GM19372 (cell line): Measurements from ENCODE around the gene NELL2.
"Not testable (repeated sequence)": the region's sequence is repeated elsewhere in the genome, so short reads cannot be mapped to it uniquely, and the experiment has no call there.

Experiments
- ATAC-seq: cut with Tn5 transposase; IDR thresholded peaks from one replicate; pipeline ENCODE4 v1.9.1; 2021; ENCODE audit warnings: mild to moderate bottlenecking, low read depth, moderate library complexity; ENCODE audit not compliant: unreplicated experiment

Gene NELL2

DNA sequence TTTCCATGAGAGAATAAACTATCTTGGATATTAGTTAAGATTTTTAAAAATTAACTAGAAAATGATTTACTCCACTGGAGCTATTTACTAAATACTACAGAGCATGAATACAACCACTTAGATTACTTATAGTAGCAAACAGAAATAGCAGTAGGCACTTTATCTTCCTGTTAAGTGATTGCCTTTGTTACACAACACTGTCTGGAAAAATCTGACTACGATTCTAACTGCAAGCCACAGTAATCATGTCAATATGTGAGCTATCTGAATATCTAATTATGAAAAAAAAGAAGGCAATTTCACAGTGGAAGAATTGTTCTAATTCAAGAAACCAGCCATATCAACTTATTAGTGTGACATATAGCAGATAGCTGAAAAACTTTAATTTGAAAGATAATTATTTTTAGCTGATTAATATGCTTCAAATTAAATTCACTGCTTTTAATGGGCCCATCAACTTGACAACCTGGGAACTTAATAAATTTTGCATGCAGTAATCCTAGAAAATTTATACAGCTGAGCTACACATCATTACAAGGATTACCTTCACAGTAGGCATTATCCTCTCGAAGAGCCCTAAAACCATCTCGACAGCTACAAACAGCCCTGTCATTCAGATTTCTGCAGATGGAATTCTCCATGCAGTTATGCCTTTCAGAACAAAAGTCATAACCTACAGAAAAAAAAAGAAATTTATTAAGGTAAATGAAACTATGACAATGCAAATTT lies 172.8 kb downstream of the NELL2 start:
- ATAC-seq, result no peak

DNA sequence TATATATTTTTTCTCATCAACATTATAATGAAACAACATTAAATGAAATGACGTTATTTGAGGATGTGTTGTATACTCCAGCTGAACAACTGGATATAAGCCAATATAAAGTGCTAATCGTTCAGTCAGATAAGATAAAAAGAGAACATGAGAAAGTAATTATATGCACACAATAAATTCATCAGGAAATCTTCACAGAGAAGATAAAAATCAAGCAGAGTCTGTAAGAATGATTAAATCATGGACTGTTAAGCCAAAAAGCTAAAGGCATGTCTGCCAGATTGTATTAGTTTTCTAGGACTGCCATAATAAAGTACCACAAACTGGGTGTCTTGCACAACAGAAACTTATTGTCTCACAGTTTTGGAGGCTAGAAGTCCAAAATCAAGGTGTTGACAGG lies 178.6 kb downstream of the NELL2 start:
- ATAC-seq, result no peak

DNA sequence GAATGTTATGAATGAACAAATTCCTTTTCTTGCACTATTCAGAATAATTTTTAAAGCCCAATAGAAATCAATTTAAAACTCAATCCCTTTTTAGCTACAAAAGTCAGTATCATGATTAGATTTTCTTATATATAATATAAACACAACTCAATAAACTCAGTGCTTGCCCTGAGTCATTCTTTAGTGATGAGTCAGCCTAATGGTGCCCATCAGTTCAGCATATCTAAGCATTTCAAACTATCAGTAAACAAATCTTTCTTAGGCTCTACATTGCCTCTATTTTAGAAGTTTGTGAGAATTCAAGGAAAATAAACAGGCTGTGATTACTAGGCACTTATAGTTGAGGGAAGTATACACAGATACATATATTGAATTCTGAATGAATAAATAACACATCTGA lies 179.6 kb downstream of the NELL2 start:
- no peak for ATAC-seq

DNA sequence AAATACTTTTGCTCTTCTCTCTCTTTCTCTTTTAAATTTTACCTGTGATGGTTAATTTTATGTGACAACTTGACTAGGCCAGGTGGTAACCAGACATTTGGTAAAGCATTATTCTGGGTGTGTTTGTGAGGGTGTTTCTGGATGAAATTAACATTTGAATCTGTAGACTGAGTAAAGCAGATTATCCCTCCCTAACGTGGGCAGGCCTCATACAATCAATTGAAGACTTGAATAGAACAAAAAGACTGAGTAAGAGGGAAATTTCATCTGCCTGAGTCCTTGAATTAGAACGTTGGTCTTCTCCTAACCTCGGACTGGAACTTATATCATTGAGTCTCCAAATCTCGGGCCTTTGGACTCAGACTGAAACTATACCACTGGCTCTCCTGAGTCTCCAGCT lies 182.1 kb downstream of the NELL2 start:
- ATAC-seq, result no peak

GRCh38 chr12:44689587-44689986 lies 186.5 kb downstream of the NELL2 start:
- ATAC-seq, result no peak

DNA sequence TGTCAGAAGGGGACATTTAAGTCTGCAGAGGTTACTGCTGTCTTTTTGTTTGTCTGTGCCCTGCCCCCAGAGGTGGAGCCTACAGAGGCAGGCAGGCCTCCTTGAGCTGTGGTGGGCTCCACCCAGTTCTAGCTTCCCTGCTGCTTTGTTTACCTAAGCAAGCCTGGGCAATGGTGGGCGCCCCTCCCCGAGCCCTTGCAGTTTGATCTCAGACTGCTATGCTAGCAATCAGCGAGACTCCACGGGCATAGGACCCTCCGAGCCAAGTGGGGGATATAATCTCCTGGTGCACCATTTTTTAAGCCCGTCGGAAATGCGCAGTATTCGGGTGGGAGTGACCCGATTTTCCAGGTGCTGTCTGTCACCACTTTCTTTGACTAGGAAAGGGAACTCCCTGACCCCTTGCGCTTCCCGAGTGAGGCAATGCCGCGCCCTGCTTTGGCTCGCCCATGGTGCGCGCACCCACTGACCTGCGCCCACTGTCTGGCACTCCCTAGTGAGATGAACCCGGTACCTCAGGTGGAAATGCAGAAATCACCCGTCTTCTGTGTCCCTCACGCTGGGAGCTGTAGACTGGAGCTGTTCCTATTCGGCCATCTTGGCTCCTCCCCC lies 189.2 kb downstream of the NELL2 start:
- ATAC-seq, result not testable (repeated sequence)

GRCh38 chr12:44677724-44678123 lies 198.4 kb downstream of the NELL2 start:
- no peak for ATAC-seq

DNA sequence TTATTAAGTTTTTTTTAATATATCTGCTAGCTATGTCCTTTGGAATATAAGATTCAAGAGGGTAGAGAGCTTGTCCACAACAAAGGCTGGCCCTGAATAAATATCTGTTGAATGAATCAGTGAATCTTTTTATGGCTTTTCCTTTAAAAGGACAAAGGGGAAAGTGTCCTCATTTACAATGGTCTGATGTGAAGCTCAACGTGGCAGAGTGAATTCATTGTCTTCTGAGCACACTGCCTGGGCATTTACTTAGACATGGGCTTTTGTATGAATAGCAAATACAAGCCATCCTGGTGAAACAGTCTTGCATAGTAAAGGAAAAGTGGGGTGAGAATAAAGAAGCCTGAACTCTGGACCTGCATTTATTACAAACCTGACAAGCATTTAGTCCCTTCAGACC lies 201.2 kb downstream of the NELL2 start:
- ATAC-seq, result no peak

DNA sequence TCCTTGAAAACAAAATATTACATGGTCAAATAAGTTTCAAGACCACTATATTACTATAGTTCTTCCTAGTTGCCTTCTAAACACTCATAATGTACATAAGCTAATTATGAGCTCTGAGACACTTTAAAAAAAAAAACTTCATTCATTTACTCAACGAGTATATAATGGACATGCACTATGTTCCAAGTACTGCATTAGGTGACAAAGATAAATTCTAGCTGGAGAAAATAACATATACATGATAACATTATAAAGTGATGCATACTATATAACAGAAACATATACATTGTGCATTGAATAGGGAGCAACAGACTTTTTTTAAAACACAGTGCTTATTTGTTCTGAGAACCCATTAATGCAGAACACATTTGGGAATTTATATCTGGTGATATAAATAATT lies 202.3 kb downstream of the NELL2 start:
- no peak for ATAC-seq

- no peak for ATAC-seq
Measured at GRCh38 chr12:44672042-44672441, 204.1 kb downstream of the NELL2 start.

DNA sequence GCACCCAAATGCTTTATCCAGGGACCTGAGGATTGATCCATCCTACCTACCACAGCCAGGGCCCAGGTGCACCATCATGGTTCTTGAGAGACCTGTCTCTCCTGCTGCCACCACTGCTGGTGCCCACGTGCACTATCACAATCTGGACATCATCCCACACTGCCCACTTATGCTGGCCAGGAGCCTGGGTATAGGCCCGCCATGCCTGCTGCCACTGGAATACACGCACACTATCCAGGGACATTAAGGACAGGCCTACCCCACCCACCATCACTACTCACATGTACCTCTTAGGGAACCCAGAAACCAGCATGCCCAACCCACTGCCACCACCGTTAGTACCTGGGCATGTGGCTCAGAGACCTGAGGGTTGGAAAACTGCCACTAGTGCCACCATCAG lies 207.7 kb downstream of the NELL2 start:
- ATAC-seq, result no peak

GRCh38 chr12:44667461-44667860 lies 208.7 kb downstream of the NELL2 start:
- no peak for ATAC-seq

DNA sequence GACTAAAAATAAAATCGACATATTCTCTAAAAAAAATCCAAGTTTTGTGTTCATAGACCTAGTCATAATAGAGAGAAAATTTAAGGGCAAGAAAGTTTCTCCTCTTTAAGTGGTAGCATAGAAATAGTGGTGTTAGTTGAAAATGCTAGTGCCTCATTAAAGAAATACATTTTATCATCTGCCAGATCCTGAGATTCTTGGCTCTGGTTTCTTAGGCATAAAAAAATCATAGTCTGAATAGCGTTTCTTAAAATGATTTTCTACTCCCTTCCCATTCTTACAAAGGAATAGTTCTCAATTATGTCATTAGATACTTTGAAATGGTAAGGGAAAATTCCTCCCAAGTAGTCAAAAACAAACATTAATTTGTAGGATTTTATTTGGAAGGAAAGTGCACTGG lies 212.8 kb downstream of the NELL2 start:
- no peak for ATAC-seq

DNA sequence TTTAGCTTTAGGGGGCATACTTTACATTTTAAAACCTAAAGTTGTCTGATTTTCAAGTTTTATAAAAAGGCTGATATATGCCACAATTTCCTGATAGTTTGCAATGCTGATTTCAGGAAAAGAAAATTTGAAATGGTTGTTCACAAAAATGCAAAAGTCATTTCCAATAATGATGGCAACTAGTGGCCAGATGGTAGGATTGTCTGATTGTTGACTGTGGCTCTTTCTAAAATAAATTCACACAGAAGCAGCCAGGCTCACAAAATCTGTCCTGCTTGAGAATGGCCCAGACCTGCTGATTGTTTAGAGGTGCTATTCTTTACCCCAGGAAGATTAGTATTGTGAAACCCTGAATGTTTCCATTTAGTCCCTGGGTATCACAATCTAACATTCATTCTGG lies 220.3 kb downstream of the NELL2 start:
- ATAC-seq, result no peak

DNA sequence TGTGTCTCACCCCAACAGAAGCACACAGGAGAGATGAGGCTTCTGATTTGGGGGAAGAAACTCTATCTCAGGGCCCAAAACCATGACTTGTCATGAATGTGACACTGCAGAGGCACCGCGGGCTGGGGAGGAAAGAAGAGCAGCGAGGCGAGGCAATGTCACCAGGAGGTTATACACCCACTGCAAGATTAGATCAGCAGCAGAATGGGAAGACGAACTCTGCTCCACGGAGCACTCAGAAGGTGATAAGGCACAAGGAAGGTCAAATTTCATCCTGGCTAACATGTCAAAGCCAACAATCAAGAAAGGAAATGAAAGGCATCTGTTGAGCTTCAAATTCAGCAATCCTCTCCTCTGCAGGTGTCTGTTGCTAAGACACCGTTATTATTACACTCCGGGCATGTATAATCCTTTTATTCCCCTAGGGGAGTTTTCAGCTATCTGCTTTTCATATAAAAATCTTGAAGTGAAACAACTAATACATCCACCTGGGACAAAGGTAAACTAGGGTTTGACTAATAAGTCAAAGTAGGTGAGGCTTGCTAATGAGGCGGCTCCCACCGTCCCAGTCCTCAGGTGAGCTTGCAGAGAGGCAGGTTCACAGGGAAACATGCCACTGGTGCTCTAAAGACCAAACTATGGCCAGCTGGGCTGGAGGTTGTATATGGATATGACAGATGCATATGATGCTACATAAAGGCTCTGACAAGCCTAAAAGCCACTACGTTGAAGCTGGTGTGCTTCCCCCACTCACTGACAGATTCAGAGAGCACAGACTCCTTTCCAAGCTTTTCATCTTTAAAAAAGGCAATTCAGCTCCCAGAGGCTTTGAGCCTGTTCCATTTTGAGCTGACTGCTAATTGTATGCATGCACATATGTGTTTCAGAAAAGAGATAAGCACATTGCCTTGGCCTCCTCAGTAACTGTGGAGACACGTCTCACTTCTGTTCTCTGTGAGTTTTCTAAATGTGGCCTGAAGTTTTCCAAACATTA lies 221.2 kb downstream of the NELL2 start:
- no peak for ATAC-seq

DNA sequence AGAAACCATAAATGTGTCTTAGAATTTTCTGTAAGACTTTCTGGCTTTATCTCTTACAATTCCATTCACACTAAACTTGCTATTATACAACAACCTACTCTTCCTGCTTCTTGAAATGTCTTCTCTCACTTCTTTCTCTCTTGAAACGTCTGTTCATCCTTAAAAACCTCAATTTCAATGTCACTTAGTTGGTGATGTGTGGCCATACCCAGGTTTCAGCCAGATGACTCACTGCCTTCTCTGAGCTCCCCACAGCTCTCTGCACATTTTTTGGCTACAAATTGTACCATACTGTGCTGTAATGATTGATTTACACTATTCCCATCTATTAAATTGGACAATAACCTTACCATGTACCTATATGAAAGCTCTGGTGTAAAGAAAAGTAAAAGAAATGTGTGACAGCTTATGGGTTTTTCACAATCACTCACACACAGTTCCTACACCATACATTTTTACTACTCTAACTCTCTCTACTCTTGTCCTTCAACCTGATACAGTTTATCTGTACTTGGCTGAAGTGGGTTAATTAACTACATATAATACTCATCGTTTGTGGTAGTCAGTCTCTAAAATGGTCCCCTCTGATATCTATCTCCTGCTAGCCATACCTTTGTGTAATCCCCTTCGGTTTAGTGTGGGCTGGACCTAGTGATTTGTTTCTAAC lies 222.1 kb downstream of the NELL2 start:
- no peak for ATAC-seq

- no peak for ATAC-seq
Measured at GRCh38 chr12:44649693-44650092, 226.4 kb downstream of the NELL2 start.

- ATAC-seq, result no peak
Measured at GRCh38 chr12:44647917-44648690, 228.0 kb downstream of the NELL2 start.

- no peak for ATAC-seq
Measured at GRCh38 chr12:44640427-44641190, 235.5 kb downstream of the NELL2 start.
